Lower leg skin (tissue), 4 donors: ENCODE measurements around the gene PAX1. TPM values are rescaled to one million over a fixed set of nuclear protein-coding genes. Genes with fewer than 3 reads are reported as not detected.

Source experiments
- DNase-seq, 2 donors: peaks; one replicate each; pipeline ENCODE4 v3.0.0-alpha.2; 2019; ENCODE audit warnings: low spot score in 2 of 2
- H3K4me3 ChIP-seq: fragments of 200-600 bp; sonication (generic); 2 replicates; pipeline ENCODE4 v1.5.1; 2017; ENCODE audit warnings: mild to moderate bottlenecking, low read depth; ENCODE audit not compliant: poor library complexity, severe bottlenecking
- CTCF ChIP-seq, 3 donors: fragments of 450-650 bp; IDR thresholded peaks; one replicate each; pipeline ENCODE4 v1.5.1; 2016; ENCODE audit warnings: antibody characterized with exemption in 3 of 3, mild to moderate bottlenecking in 3 of 3, moderate library complexity in 2 of 3
- POLR2A ChIP-seq, 2 donors: fragments of 450-650 bp; IDR thresholded peaks; one replicate each; pipeline ENCODE4 v1.6.1; 2016 to 2017; ENCODE audit warnings: antibody characterized with exemption in 2 of 2, mild to moderate bottlenecking in 1 of 2, moderate library complexity in 1 of 2
- WGBS, 2 donors: methylation state at CpG; one replicate each; pipeline ENCODE4 v1.1.5; 2018; 5-methylcytosine and 5-hydroxymethylcytosine counted together
- intact Hi-C: fragments of 100-400 bp; cut with DNase I; formaldehyde crosslinking; loops from one replicate; pipeline ENCODE4 v1.15.0; 2023; ENCODE audit warnings: low total_unique reads
- total RNA-seq, 4 donors: library from RNA; depleted of rRNA; stranded (reverse); fragments of >200 nt; gene quantifications; one replicate each; pipeline ENCODE4 v1.1.0, GENCODE V29; 2016

The PAX1 gene
- total RNA-seq, 4 donors from 2014 or later, result 0.05 to 2.8 (median 0.19) TPM; not detected in 1

GRCh38 chr20:21739161-21739560 is 33.7 kb downstream of the PAX1 start:
- WGBS, 2 donors, result 90% methylated on average over 3 of the region's 3 CpGs
- TF ChIP-seq POLR2A (IDR thresholded peaks at IDR 0.05) (no peak), CTCF (IDR thresholded peaks at IDR 0.05) (no peak)
- intact Hi-C loops, result no loop called here
- DNase-seq, result no peak
- no peak overlapping the region for H3K4me3 ChIP-seq

GRCh38 chr20:21739682-21740081 is 34.2 kb downstream of the PAX1 start:
- intact Hi-C loops, result no loop called here
- 55 to 56% methylated on average over 3 of the region's 3 CpGs for WGBS, 2 donors

GRCh38 chr20:21741266-21741665 is 35.8 kb downstream of the PAX1 start:
- intact Hi-C loops, result no loop called here
- no peak for DNase-seq
- no peak for TF ChIP-seq POLR2A (IDR thresholded peaks at IDR 0.05)
- TF ChIP-seq CTCF (IDR thresholded peaks at IDR 0.05), result no peak
- H3K4me3 ChIP-seq, result no peak overlapping the region

More at GRCh38 chr20:21739682-21740081, 34.2 kb downstream of the PAX1 start:
- TF ChIP-seq CTCF (IDR thresholded peaks at IDR 0.05) (no peak), POLR2A (IDR thresholded peaks at IDR 0.05) (no peak)
- no peak overlapping the region for H3K4me3 ChIP-seq
- no peak for DNase-seq

- intact Hi-C loops, result no loop called here
- TF ChIP-seq CTCF (IDR thresholded peaks at IDR 0.05) (no peak), POLR2A (IDR thresholded peaks at IDR 0.05) (no peak)
- DNase-seq, result no peak
- WGBS, 2 donors, result 75 to 80% methylated on average over 2 of the region's 2 CpGs
- H3K4me3 ChIP-seq, result no peak overlapping the region
Observed at GRCh38 chr20:21762646-21763045, 57.2 kb downstream of the PAX1 start.

- DNase-seq, result no peak
- no peak for TF ChIP-seq CTCF (IDR thresholded peaks at IDR 0.05)
- intact Hi-C loops, result no loop called here
- H3K4me3 ChIP-seq, result no peak overlapping the region
- WGBS, 2 donors, result 70 to 78% methylated on average over 10 of the region's 10 CpGs
Observed at GRCh38 chr20:21767200-21767738, 61.8 kb downstream of the PAX1 start.

GRCh38 chr20:21767739-21768223 is 62.3 kb downstream of the PAX1 start:
- H3K4me3 ChIP-seq, result no peak overlapping the region
- WGBS, 2 donors, result 11 to 12% methylated on average over 22 of the region's 22 CpGs
- no peak for DNase-seq

More at GRCh38 chr20:21767739-21768223, 62.3 kb downstream of the PAX1 start:
- intact Hi-C loops, result no loop called here
- no peak for TF ChIP-seq CTCF (IDR thresholded peaks at IDR 0.05)
- no peak for TF ChIP-seq POLR2A (IDR thresholded peaks at IDR 0.05)
